ENCODE data around the gene UCN3.
"Not testable (repeated sequence)": the region's sequence is repeated elsewhere in the genome, so short reads cannot be mapped to it uniquely, and the experiment has no call there.

Gene UCN3

GRCh38 chr10:5369362-5370158 lies 4.8 kb downstream of the UCN3 start:
- Histone ChIP-seq H3K4me3 (ENCODE audit: low read depth, low read length) (no peak overlapping the region), H3K27ac (no peak overlapping the region), H3K27me3 (ENCODE audit: insufficient read depth, low read depth, severe bottlenecking) (peaks cover 6% of the 10 kb centered on the region), H3K36me3 (no peaks in the 10 kb centered on the region), H3K9me3 (ENCODE audit: severe bottlenecking) (no peaks in the 10 kb centered on the region)
- no peak for DNase-seq
- TF ChIP-seq CTCF (IDR thresholded peaks at IDR 0.05; ENCODE audit: low read depth, low read length), result no peak

- Histone ChIP-seq H3K4me3 (ENCODE audit: low read depth, low read length) (no peak overlapping the region), H3K27me3 (ENCODE audit: insufficient read depth, low read depth, severe bottlenecking) (peaks cover 9% of the 10 kb centered on the region), H3K9me3 (ENCODE audit: severe bottlenecking) (no peaks in the 10 kb centered on the region), H3K36me3 (no peaks in the 10 kb centered on the region), H3K27ac (no peak overlapping the region)
- no peak for DNase-seq
- TF ChIP-seq CTCF (IDR thresholded peaks at IDR 0.05; ENCODE audit: low read depth, low read length), result no peak
These were observed 6.0 kb downstream of the UCN3 start for GRCh38 chr10:5370493-5371352.

GRCh38 chr10:5373307-5373706 lies 8.5 kb downstream of the UCN3 start:
- Histone ChIP-seq H3K4me3 (ENCODE audit: low read depth, low read length) (no peak overlapping the region), H3K36me3 (no peaks in the 10 kb centered on the region), H3K27ac (no peak overlapping the region), H3K9me3 (ENCODE audit: severe bottlenecking) (no peaks in the 10 kb centered on the region), H3K27me3 (ENCODE audit: insufficient read depth, low read depth, severe bottlenecking) (peaks cover 18% of the 10 kb centered on the region)
- no peak for TF ChIP-seq CTCF (IDR thresholded peaks at IDR 0.05; ENCODE audit: low read depth, low read length)
- no peak for DNase-seq

- DNase-seq, result no peak
- Histone ChIP-seq H3K27ac (no peak overlapping the region), H3K9me3 (ENCODE audit: severe bottlenecking) (no peaks in the 10 kb centered on the region), H3K36me3 (no peaks in the 10 kb centered on the region), H3K4me3 (ENCODE audit: low read depth, low read length) (no peak overlapping the region), H3K27me3 (ENCODE audit: insufficient read depth, low read depth, severe bottlenecking) (peaks cover 15% of the 10 kb centered on the region)
- no peak for TF ChIP-seq CTCF (IDR thresholded peaks at IDR 0.05; ENCODE audit: low read depth, low read length)
These were observed 9.3 kb downstream of the UCN3 start for GRCh38 chr10:5373891-5374611.

- Histone ChIP-seq H3K27ac (no peak overlapping the region), H3K36me3 (no peaks in the 10 kb centered on the region), H3K4me3 (ENCODE audit: low read depth, low read length) (no peak overlapping the region), H3K27me3 (ENCODE audit: insufficient read depth, low read depth, severe bottlenecking) (peaks cover 15% of the 10 kb centered on the region), H3K9me3 (ENCODE audit: severe bottlenecking) (no peaks in the 10 kb centered on the region)
- DNase-seq, result no peak
- TF ChIP-seq CTCF (IDR thresholded peaks at IDR 0.05; ENCODE audit: low read depth, low read length), result no peak
These were observed 11.7 kb downstream of the UCN3 start for GRCh38 chr10:5376450-5376849.

GRCh38 chr10:5379202-5379601 lies 14.4 kb downstream of the UCN3 start:
- not testable (repeated sequence) for H3K4me3 ChIP-seq (ENCODE audit: low read depth, low read length); H3K9me3 ChIP-seq (ENCODE audit: severe bottlenecking); DNase-seq; H3K27ac ChIP-seq; H3K36me3 ChIP-seq
- peaks cover 15% of the 10 kb centered on the region for H3K27me3 ChIP-seq (ENCODE audit: insufficient read depth, low read depth, severe bottlenecking)

- not testable (repeated sequence) for H3K27me3 ChIP-seq (ENCODE audit: insufficient read depth, low read depth, severe bottlenecking); H3K9me3 ChIP-seq (ENCODE audit: severe bottlenecking); H3K4me3 ChIP-seq (ENCODE audit: low read depth, low read length); DNase-seq; H3K36me3 ChIP-seq; H3K27ac ChIP-seq
These were observed 15.6 kb downstream of the UCN3 start for GRCh38 chr10:5380395-5380794.
